K562 (cell line): ENCODE measurements around the gene IGDCC3. TPM values are rescaled to one million over a fixed set of nuclear protein-coding genes. Genes with fewer than 3 reads are reported as not detected.

Source experiments
- ADNP ChIP-seq: fragments of 200-800 bp; sonication (Bioruptor generic); IDR thresholded peaks from 2 replicates; pipeline ENCODE4 v1.6.1; 2016; ENCODE audit warnings: missing genetic modification characterization, missing compliant biosample characterization
- BRF1 ChIP-seq: IDR thresholded peaks from 3 replicates; pipeline ENCODE4 v1.6.1; 2011; ENCODE audit warnings: borderline replicate concordance, mild to moderate bottlenecking; ENCODE audit not compliant: insufficient read length; ENCODE audit errors: extremely low read depth
- HNRNPH1 ChIP-seq: fragments of 200-400 bp; formaldehyde crosslinking; optimal IDR thresholded peaks from 2 replicates; pipeline ENCODE3; 2017; ENCODE audit warnings: low read depth, mild to moderate bottlenecking, low read length, moderate library complexity
- KDM1A ChIP-seq, 2 experiments: fragments of 450-650 bp; IDR thresholded peaks; 2 replicates each; pipeline ENCODE4 v1.6.1; 2016; ENCODE audit warnings: mild to moderate bottlenecking in 2 of 2
- LCOR ChIP-seq: sonication (generic); formaldehyde crosslinking; IDR thresholded peaks from 2 replicates; pipeline ENCODE4 v1.8.0; 2022; ENCODE audit warnings: mild to moderate bottlenecking, missing genetic modification reagents
- PCBP2 ChIP-seq: fragments of 200-400 bp; formaldehyde crosslinking; IDR thresholded peaks from 2 replicates; pipeline ENCODE4 v1.6.1; 2018; ENCODE audit warnings: low read length, low read depth, mild to moderate bottlenecking, moderate library complexity; ENCODE audit not compliant: poor library complexity, severe bottlenecking
- SAFB2 ChIP-seq: fragments of 200-400 bp; formaldehyde crosslinking; IDR thresholded peaks from 2 replicates; pipeline ENCODE4 v1.6.1; 2018; ENCODE audit warnings: borderline replicate concordance, low read length, low read depth, moderate library complexity; ENCODE audit not compliant: severe bottlenecking
- ZNF175 ChIP-seq: fragments of 200-800 bp; sonication (Bioruptor generic); IDR thresholded peaks from 2 replicates; pipeline ENCODE4 v1.6.1; 2016; ENCODE audit warnings: low read depth, mild to moderate bottlenecking, missing genetic modification characterization, missing compliant biosample characterization
- polyA plus RNA-seq, 8 experiments: library from polyadenylated mRNA; depleted of rRNA in 4 of 8; stranded (reverse) in 5 of 8; unstranded in 3 of 8; fragments of >200 nt; fragmentation: Nextera tagmentation in 2 of 8; fragmentation: Illumina TruSeq in 1 of 8; extraction: Ambion mirVana in 2 of 8; extraction: Trizol in 1 of 8; gene quantifications; 2 replicates each; pipeline versions ENCODE4 v1.2.1 to v1.2.3, GENCODE V29; 2011 to 2014; ENCODE audit warnings: inconsistent platforms in 1 of 8, missing spikeins in 1 of 8
- total RNA-seq, 7 experiments: library from RNA; depleted of rRNA in 6 of 7; stranded (reverse); fragments of >200 nt in 6 of 7; fragmentation: Illumina TruSeq in 2 of 7; extraction: Trizol in 2 of 7; gene quantifications; 2 replicates each; pipeline versions ENCODE4 v1.2.1 to v1.2.3, GENCODE V29; 2011 to 2021; ENCODE audit warnings: low replicate concordance in 1 of 7
- TF ChIP-seq, protein P1 (sequence below), 2 experiments: fragments of 150-350 bp in 1 of 2; IDR thresholded peaks; 2 replicates each; pipeline ENCODE4 v1.6.1; 2012 to 2016; ENCODE audit warnings: low read depth in 2 of 2, low read length in 2 of 2, mild to moderate bottlenecking in 1 of 2, moderate library complexity in 1 of 2

Gene IGDCC3
- total and polyA plus RNA-seq, 9 of the 15 experiments (the other 6 are each of a cell fraction or from before 2014, with no cell fraction given): not detected

DNA sequence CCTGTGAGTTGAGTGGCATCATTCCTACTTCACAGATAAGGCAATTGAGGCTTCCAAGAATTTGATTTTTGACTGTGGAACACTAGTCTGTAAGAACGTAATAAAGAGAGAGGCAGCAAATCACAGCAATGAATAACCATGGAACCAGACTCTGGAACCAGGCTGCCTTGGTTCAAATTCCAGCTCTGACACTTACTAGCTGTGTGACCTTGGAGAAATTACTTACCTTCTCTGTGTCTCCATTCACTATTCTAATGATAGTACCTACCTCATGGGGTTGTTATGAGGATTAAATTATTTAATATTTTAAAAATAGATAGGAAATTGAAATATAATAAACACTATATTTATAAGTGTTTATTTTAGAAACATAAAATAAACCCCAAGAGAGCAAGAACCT, 12.6 kb upstream of the IGDCC3 start (continued):
- TF ChIP-seq, protein P1, sequence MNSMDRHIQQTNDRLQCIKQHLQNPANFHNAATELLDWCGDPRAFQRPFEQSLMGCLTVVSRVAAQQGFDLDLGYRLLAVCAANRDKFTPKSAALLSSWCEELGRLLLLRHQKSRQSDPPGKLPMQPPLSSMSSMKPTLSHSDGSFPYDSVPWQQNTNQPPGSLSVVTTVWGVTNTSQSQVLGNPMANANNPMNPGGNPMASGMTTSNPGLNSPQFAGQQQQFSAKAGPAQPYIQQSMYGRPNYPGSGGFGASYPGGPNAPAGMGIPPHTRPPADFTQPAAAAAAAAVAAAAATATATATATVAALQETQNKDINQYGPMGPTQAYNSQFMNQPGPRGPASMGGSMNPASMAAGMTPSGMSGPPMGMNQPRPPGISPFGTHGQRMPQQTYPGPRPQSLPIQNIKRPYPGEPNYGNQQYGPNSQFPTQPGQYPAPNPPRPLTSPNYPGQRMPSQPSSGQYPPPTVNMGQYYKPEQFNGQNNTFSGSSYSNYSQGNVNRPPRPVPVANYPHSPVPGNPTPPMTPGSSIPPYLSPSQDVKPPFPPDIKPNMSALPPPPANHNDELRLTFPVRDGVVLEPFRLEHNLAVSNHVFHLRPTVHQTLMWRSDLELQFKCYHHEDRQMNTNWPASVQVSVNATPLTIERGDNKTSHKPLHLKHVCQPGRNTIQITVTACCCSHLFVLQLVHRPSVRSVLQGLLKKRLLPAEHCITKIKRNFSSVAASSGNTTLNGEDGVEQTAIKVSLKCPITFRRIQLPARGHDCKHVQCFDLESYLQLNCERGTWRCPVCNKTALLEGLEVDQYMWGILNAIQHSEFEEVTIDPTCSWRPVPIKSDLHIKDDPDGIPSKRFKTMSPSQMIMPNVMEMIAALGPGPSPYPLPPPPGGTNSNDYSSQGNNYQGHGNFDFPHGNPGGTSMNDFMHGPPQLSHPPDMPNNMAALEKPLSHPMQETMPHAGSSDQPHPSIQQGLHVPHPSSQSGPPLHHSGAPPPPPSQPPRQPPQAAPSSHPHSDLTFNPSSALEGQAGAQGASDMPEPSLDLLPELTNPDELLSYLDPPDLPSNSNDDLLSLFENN (IDR thresholded peaks at IDR 0.05; ENCODE audit: low read depth in 2 of 2, low read length in 2 of 2): no peak
- TF ChIP-seq LCOR (CRISPR knock-in tag): no peak
- TF ChIP-seq HNRNPH1: no peak
- no peak for TF ChIP-seq SAFB2
- 0 out of 4 replicates have a peak, but pooled peaks of 1 of the 2 experiments have one; percentile 20 for TF ChIP-seq KDM1A (IDR thresholded peaks at IDR 0.05)
- no peak for TF ChIP-seq ZNF175 (CRISPR knock-in tag)
- no peak for TF ChIP-seq BRF1
- no peak for TF ChIP-seq ADNP (tag)
- no peak for TF ChIP-seq PCBP2
